Astrocyte of the spinal cord (primary cell): ENCODE results near the gene RCC2.
"Not testable (repeated sequence)": the region's sequence is repeated elsewhere in the genome, so short reads cannot be mapped to it uniquely, and the experiment has no call there.

ENCODE experiments used
- DNase-seq: peaks from one replicate; pipeline ENCODE4 v3.0.0; 2011; ENCODE audit warnings: low read depth, low spot score
- H3K4me3 ChIP-seq: 2 replicates; pipeline ENCODE4 v1.5.1; 2011; ENCODE audit warnings: low read depth, mild to moderate bottlenecking, low read length, moderate library complexity
- CTCF ChIP-seq: IDR thresholded peaks from 2 replicates; pipeline ENCODE4 v1.5.1; 2012; ENCODE audit warnings: low read depth, mild to moderate bottlenecking, low read length, inconsistent platforms
- in situ Hi-C: cut with HindIII; loops from 2 replicates; pipeline ENCODE4 v1.10.0; 2017; ENCODE audit warnings: low sequenced_read_pairs

Gene RCC2

GRCh38 chr1:17462669-17463068 lies 23.2 kb upstream of the RCC2 start:
- in situ Hi-C loops: no loop called here
- DNase-seq: no peak
- no peak for TF ChIP-seq CTCF
- H3K4me3 ChIP-seq: no peak overlapping the region

- in situ Hi-C loops: no loop called here
- TF ChIP-seq CTCF: no peak
- DNase-seq: no peak
- H3K4me3 ChIP-seq: no peak overlapping the region
Measured at GRCh38 chr1:17460219-17460618, 20.7 kb upstream of the RCC2 start.

- H3K4me3 ChIP-seq: no peak overlapping the region
- in situ Hi-C loops: no loop called here
- no peak for TF ChIP-seq CTCF
- no peak for DNase-seq
Measured at GRCh38 chr1:17458794-17459193, 19.3 kb upstream of the RCC2 start.

- TF ChIP-seq CTCF: no peak
- no peak overlapping the region for H3K4me3 ChIP-seq
- no peak for DNase-seq
- in situ Hi-C loops: no loop called here
Measured at GRCh38 chr1:17452686-17453085, 13.2 kb upstream of the RCC2 start.

GRCh38 chr1:17452203-17452602 lies 12.7 kb upstream of the RCC2 start:
- in situ Hi-C loops, DNase-seq, H3K4me3 ChIP-seq: not testable (repeated sequence)

- no peak for TF ChIP-seq CTCF
- no peak overlapping the region for H3K4me3 ChIP-seq
- DNase-seq: no peak
- in situ Hi-C loops: no loop called here
Measured at GRCh38 chr1:17451731-17452130, 12.3 kb upstream of the RCC2 start.

GRCh38 chr1:17447501-17447992 lies 8.1 kb upstream of the RCC2 start:
- TF ChIP-seq CTCF: no peak
- H3K4me3 ChIP-seq: no peak overlapping the region
- no peak for DNase-seq
- in situ Hi-C loops: no loop called here
